Measurements from ENCODE around the gene ANKRD39. TPM values are rescaled to one million over a fixed set of nuclear protein-coding genes. Genes with fewer than 3 reads are reported as not detected.

Gene ANKRD39
- total and polyA plus RNA-seq, 2 donors from 2014 or later, result 10.8 to 19.2 TPM

DNA sequence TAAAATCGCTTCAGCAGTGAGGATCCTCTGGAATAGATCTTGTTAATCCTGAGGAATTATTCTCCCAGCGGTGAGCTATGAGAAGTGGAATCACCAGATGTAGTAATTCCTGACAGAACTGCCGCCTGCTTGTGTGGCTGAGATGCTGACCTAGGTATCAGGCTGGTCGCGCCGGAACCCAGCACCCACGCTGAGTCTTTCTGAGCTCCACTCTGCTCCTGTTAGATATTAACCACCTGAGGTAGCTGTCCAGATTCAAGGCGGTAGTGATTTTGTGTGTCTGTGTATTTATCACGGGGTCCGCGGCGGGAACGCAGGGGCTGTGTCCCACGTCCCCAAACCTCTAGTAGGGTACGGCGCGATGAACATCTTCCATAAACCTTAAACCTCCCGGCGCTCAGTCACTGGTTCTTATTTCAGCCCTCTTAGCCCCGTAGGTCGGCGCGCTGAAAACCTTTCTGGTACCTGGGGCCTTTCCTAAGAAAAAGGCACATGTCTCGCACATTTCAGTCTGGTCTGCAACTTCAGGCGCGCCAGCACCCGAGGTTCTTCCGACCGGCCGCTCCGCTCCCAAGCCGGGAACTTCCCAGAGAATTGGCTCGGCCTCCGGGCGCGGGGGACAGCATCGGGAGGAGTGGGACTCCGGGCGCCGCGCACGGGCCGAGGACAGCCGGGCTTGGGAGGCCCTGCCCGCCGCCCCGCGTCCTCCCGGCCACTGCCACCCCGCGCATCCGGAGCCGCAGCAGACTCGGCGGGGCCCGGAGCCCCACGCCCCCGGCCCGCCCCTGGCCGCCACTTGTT lies 42.3 kb downstream of the ANKRD39 start:
- DNase-seq (peak; percentile 23 to 76 (median 54)), FAIRE-seq (no peak)

DNA sequence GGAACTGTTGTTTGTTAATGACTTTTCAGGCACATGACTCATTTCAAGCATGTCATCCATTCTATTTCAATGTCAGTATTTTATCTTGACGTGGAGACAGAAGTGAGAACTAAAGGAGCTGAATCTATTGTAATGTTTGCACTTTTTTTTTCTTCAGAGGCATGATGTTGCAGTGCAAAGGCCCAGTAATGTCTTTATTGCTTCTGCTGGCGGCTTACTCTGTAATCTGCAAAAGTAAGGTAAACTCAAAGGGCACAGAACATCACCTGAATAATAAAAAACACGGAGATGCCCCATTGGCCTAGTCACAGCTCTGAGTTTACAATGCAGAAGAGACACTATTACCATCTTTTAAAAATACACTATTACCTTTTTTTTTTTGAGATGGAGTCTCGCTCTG lies 44.2 kb downstream of the ANKRD39 start:
- no peaks in the 10 kb centered on the region for H3K27me3 ChIP-seq (ENCODE audit: control insufficient read depth, insufficient read depth, low read length)
- no peak overlapping the region for H3K4me3 ChIP-seq (ENCODE audit: low read length in 3 of 3)
- intact Hi-C loops (cut with DNase I), result no loop called here
- H3K9me3 ChIP-seq (ENCODE audit: control insufficient read depth in 2 of 3, insufficient read depth in 1 of 3, low read length in 3 of 3), result no peaks in the 10 kb centered on the region
- no peak overlapping the region for H3K27ac ChIP-seq (ENCODE audit: low read depth in 2 of 2, low read length in 2 of 2)
- no peak overlapping the region for H3K9ac ChIP-seq (ENCODE audit: low read length in 3 of 3)
- FAIRE-seq, result no peak
- TF ChIP-seq, protein P1, sequence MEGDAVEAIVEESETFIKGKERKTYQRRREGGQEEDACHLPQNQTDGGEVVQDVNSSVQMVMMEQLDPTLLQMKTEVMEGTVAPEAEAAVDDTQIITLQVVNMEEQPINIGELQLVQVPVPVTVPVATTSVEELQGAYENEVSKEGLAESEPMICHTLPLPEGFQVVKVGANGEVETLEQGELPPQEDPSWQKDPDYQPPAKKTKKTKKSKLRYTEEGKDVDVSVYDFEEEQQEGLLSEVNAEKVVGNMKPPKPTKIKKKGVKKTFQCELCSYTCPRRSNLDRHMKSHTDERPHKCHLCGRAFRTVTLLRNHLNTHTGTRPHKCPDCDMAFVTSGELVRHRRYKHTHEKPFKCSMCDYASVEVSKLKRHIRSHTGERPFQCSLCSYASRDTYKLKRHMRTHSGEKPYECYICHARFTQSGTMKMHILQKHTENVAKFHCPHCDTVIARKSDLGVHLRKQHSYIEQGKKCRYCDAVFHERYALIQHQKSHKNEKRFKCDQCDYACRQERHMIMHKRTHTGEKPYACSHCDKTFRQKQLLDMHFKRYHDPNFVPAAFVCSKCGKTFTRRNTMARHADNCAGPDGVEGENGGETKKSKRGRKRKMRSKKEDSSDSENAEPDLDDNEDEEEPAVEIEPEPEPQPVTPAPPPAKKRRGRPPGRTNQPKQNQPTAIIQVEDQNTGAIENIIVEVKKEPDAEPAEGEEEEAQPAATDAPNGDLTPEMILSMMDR (IDR thresholded peaks at IDR 0.05; ENCODE audit: borderline replicate concordance, extremely low read depth, insufficient read depth), result no peak
- peaks cover 0 to 3% (median 0%) of the 10 kb centered on the region in 3 donors for H3K36me3 ChIP-seq (ENCODE audit: control insufficient read depth in 2 of 3, insufficient read depth in 3 of 3, low read length in 3 of 3)
- peaks cover 0 to 17% (median 5%) of the 10 kb centered on the region in 3 donors for H3K4me1 ChIP-seq (ENCODE audit: control insufficient read depth in 2 of 3, insufficient read depth in 2 of 3, low read depth in 1 of 3, low read length in 3 of 3)
- DNase-seq, result no peak

More for the DNA sequence above, 42.3 kb downstream of the ANKRD39 start:
- H3K27me3 ChIP-seq (ENCODE audit: control insufficient read depth, insufficient read depth, low read length), result no peaks in the 10 kb centered on the region
- H3K4me3 ChIP-seq (ENCODE audit: low read length in 3 of 3), result peak overlapping the region; percentile 69 to 91 (median 76)
- peak overlapping the region; percentile 82 for H3K27ac ChIP-seq (ENCODE audit: low read depth in 2 of 2, low read length in 2 of 2)
- peaks cover 0 to 3% (median 0%) of the 10 kb centered on the region in 3 donors for H3K36me3 ChIP-seq (ENCODE audit: control insufficient read depth in 2 of 3, insufficient read depth in 3 of 3, low read length in 3 of 3)
- peak overlapping the region in 2 of 3 donors; percentile 61 to 81 for H3K9ac ChIP-seq (ENCODE audit: low read length in 3 of 3)
- TF ChIP-seq, protein P1 (IDR thresholded peaks at IDR 0.05; ENCODE audit: borderline replicate concordance, extremely low read depth, insufficient read depth), result no peak
- H3K4me1 ChIP-seq (ENCODE audit: control insufficient read depth in 2 of 3, insufficient read depth in 2 of 3, low read depth in 1 of 3, low read length in 3 of 3), result peaks cover 0 to 36% (median 20%) of the 10 kb centered on the region in 3 donors
- intact Hi-C loops (cut with DNase I), result no loop called here
- H3K9me3 ChIP-seq (ENCODE audit: control insufficient read depth in 2 of 3, insufficient read depth in 1 of 3, low read length in 3 of 3), result no peaks in the 10 kb centered on the region

DNA sequence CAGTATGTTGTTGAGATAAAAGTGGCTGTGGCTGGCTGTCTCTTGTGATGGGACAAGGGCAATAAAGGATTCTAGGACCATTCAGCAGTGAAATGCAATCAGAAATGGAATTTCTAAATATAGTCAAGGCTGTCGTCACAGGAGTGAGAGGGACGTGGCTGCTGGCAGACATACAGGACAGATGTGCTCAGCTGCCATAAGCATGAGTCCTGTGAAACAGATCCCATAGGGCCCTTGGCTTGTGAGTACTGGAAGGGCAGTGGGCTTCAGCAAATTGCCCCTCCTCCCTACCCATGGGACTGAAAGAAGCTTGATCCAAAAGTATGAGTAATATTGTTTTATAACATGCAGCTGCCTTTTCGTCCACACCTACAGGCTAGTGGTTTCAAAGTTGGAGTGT lies 45.9 kb downstream of the ANKRD39 start:
- Histone ChIP-seq H3K4me3 (ENCODE audit: low read length in 3 of 3) (no peak overlapping the region), H3K27me3 (ENCODE audit: control insufficient read depth, insufficient read depth, low read length) (no peaks in the 10 kb centered on the region), H3K27ac (ENCODE audit: low read depth in 2 of 2, low read length in 2 of 2) (no peak overlapping the region), H3K4me1 (ENCODE audit: control insufficient read depth in 2 of 3, insufficient read depth in 2 of 3, low read depth in 1 of 3, low read length in 3 of 3) (peaks cover 0 to 4% (median 0%) of the 10 kb centered on the region in 3 donors), H3K9me3 (ENCODE audit: control insufficient read depth in 2 of 3, insufficient read depth in 1 of 3, low read length in 3 of 3) (no peaks in the 10 kb centered on the region), H3K9ac (ENCODE audit: low read length in 3 of 3) (no peak overlapping the region), H3K36me3 (ENCODE audit: control insufficient read depth in 2 of 3, insufficient read depth in 3 of 3, low read length in 3 of 3) (peaks cover 0 to 3% (median 0%) of the 10 kb centered on the region in 3 donors)
- FAIRE-seq (no peak), DNase-seq (peak in 1 of 5 donors; percentile 68)
- intact Hi-C loops (cut with DNase I), result no loop called here
- TF ChIP-seq, protein P1 (IDR thresholded peaks at IDR 0.05; ENCODE audit: borderline replicate concordance, extremely low read depth, insufficient read depth), result no peak

Data from kidney (tissue), 14 donors.